ENCODE measurements around the gene LYRM9. TPM values are rescaled to one million over a fixed set of nuclear protein-coding genes. Genes with fewer than 3 reads are reported as not detected.

The LYRM9 gene
- total and polyA plus RNA-seq, 9 of the 15 experiments (the other 6 are each of a cell fraction or from before 2014, with no cell fraction given): 0.98 to 4.7 (median 1.8) TPM

- no peaks in the 10 kb centered on the region for H3K36me3 ChIP-seq (ENCODE audit: control insufficient read depth, insufficient read depth, low read length)
- no peaks in the 10 kb centered on the region for H3K9me3 ChIP-seq (replicated peaks; ENCODE audit: control insufficient read depth, insufficient read depth, low read depth, low read length)
- TF ChIP-seq SMARCA4 (IDR thresholded peaks at IDR 0.05) (0 out of 2 replicates have a peak, but pooled peaks have one; percentile 36), POLR2G (IDR thresholded peaks at IDR 0.05; ENCODE audit: low read depth, low read length) (no peak), ZBTB40 (IDR thresholded peaks at IDR 0.05) (0 out of 2 replicates have a peak, but pooled peaks have one; percentile 46), ZBTB40 (CRISPR knock-in tag; IDR thresholded peaks at IDR 0.05) (no peak), ZNF764 (CRISPR knock-in tag; IDR thresholded peaks at IDR 0.05; ENCODE audit: low read depth) (no peak), ZNF507 (tag; conservative IDR thresholded peaks at IDR 0.05) (no peak), DLX4 (CRISPR knock-in tag; IDR thresholded peaks at IDR 0.05) (no peak), SNIP1 (IDR thresholded peaks at IDR 0.05; ENCODE audit: low read depth) (no peak), MTA1 (IDR thresholded peaks at IDR 0.05; ENCODE audit: borderline replicate concordance) (no peak), ZEB2 (IDR thresholded peaks at IDR 0.05) (0 out of 2 replicates have a peak, but pooled peaks have one; percentile 22), ATF7 (IDR thresholded peaks at IDR 0.05) (0 out of 2 replicates have a peak, but pooled peaks have one; percentile 3)
- ChIA-PET POLR2A (interaction anchor here (0.6 to 1.8 kb wide), 7 partner anchors 8 to 359 kb away, joined by 3 to 6 read pairs (median 3); no protein-coding TSS in a partner anchor), CTCF (ENCODE audit: low intra/inter-chr PET ratio) (interaction anchor here (1.7 kb wide), 1 partner anchor 87 kb away, joined by 6 read pairs; no protein-coding TSS in a partner anchor)
- H3K4me1 ChIP-seq (replicated peaks in 1 of 2; ENCODE audit: control insufficient read depth in 2 of 2, insufficient read depth in 2 of 2, low read length in 2 of 2): peaks cover 7 to 35% of the 10 kb centered on the region in 2 experiments
- no peaks in the 10 kb centered on the region for H4K20me1 ChIP-seq (replicated peaks; ENCODE audit: control insufficient read depth, insufficient read depth, low read length)
- peak overlapping the region; percentile 69 for H2AFZ ChIP-seq (ENCODE audit: low read depth, low read length)
- WGBS (ENCODE audit: insufficient coverage, low coverage, missing lambda C conversion rate): 23% methylated on average over 3 of the region's 3 CpGs
- DNase-seq (ENCODE audit: extremely low read depth in 1 of 4, low spot score in 3 of 4) (peak in 1 of 4 experiments; percentile 27), FAIRE-seq (peak; percentile 35), ATAC-seq (0 out of 3 replicates have a peak, but pooled peaks have one; percentile 7)
- H3K9ac ChIP-seq (ENCODE audit: insufficient read depth in 1 of 2, low read depth in 2 of 2, low read length in 2 of 2): peak overlapping the region; percentile 62 to 94
- H3K4me2 ChIP-seq (ENCODE audit: insufficient read depth, low read length): peak overlapping the region; percentile 61
- peak overlapping the region; percentile 48 for H3K27ac ChIP-seq (ENCODE audit: extremely low read depth, low read depth, low read length)
- no peaks in the 10 kb centered on the region for H3K9me1 ChIP-seq (ENCODE audit: control insufficient read depth, insufficient read depth, low read length)
- peak overlapping the region; percentile 47 for H3K4me3 ChIP-seq
- H3K79me2 ChIP-seq (ENCODE audit: control insufficient read depth, insufficient read depth, low read length): no peaks in the 10 kb centered on the region
- no peaks in the 10 kb centered on the region for H3K27me3 ChIP-seq (ENCODE audit: control insufficient read depth in 2 of 2, insufficient read depth in 2 of 2, low read length in 2 of 2)
- in situ Hi-C loops (cut with MboI): no loop called here
- intact Hi-C loops (cut with micrococcal nuclease): loop anchor here (5.0 kb wide), 3 partner anchors 95 to 245 kb away; no protein-coding TSS in a partner anchor
- no TSS peak for BruUV-seq (replicated peaks)
Observed at GRCh38 chr17:27892542-27892865, 661 bp downstream of the LYRM9 start.

All from K562 (cell line).